Keratinocyte (primary cell): ENCODE data around the gene AATF.

Experiments used
- EZH2 ChIP-seq: IDR thresholded peaks from one replicate; pipeline ENCODE4 v1.6.1; 2012; ENCODE audit warnings: inconsistent platforms, mild to moderate bottlenecking, low read length, moderate library complexity
- TF ChIP-seq, protein P1 (sequence below), 3 experiments: IDR thresholded peaks in 1 of 3; conservative IDR thresholded peaks in 1 of 3; optimal IDR thresholded peaks in 1 of 3; 2 replicates in 2 of 3; 3 replicates in 1 of 3; pipeline versions ENCODE3 to v1.5.1; 2011; ENCODE audit warnings: low read length in 3 of 3, mild to moderate bottlenecking in 3 of 3, moderate library complexity in 2 of 3, control low read depth in 1 of 3, inconsistent platforms in 1 of 3; ENCODE audit not compliant: insufficient read depth in 2 of 3; ENCODE audit errors: extremely low read depth in 1 of 3

DNA sequence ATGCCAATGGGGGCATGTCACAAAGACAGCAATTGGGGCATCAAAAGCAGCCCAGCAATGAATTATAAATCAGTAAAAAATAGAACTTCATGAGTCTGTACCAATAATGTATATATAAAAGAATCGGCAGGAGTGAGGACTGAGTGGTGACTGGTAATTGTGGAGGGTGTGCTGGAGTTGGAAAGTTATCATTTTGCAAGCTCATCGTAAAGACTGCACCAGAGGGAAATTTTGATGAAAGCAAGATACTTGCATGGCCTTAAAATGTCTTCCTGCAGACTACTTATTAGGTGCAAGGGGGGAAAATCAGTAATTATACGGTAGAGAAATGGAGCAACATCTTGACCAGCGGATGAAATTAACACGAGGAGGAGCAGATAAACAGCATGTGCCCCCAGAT lies 138.9 kb downstream of the AATF start:
- TF ChIP-seq, protein P1, sequence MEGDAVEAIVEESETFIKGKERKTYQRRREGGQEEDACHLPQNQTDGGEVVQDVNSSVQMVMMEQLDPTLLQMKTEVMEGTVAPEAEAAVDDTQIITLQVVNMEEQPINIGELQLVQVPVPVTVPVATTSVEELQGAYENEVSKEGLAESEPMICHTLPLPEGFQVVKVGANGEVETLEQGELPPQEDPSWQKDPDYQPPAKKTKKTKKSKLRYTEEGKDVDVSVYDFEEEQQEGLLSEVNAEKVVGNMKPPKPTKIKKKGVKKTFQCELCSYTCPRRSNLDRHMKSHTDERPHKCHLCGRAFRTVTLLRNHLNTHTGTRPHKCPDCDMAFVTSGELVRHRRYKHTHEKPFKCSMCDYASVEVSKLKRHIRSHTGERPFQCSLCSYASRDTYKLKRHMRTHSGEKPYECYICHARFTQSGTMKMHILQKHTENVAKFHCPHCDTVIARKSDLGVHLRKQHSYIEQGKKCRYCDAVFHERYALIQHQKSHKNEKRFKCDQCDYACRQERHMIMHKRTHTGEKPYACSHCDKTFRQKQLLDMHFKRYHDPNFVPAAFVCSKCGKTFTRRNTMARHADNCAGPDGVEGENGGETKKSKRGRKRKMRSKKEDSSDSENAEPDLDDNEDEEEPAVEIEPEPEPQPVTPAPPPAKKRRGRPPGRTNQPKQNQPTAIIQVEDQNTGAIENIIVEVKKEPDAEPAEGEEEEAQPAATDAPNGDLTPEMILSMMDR (optimal IDR thresholded peaks at IDR 0.05 in 1 of 3, IDR thresholded peaks at IDR 0.05 in 1 of 3, conservative IDR thresholded peaks at IDR 0.05 in 1 of 3; ENCODE audit: extremely low read depth in 1 of 3, insufficient read depth in 2 of 3, low read length in 3 of 3): no peak
- TF ChIP-seq EZH2: no peak
